ENCODE data around the gene CXCL11.

- TF ChIP-seq EZH2 (IDR thresholded peaks at IDR 0.05; ENCODE audit: borderline replicate concordance, low read length) = no peak
- TF ChIP-seq CTCF (IDR thresholded peaks at IDR 0.05; ENCODE audit: low read length) = no peak
These were observed 24.6 kb upstream of the CXCL11 start for GRCh38 chr4:76060506-76060905.

All from OCI-LY1 (cell line).